HCT116 (cell line): Measurements from ENCODE around the gene PAX8. TPM values are rescaled to one million over a fixed set of nuclear protein-coding genes. Genes with fewer than 3 reads are reported as not detected.

Experiments
- ATAC-seq: fragments of 200-7000 bp; cut with Tn5 transposase; 2 replicates; pipeline ENCODE4 v1.9.1; 2020; ENCODE audit warnings: mild to moderate bottlenecking, moderate library complexity
- BruUV-seq: library from RNA; stranded (reverse); fragments of 400-500 nt; replicated peaks from 2 replicates; lab custom pipeline; 2021; lab: Mats Ljungman, UMichigan
- CTCF ChIA-PET: fragments of 300-600 bp; sonication (Branson Sonifier 250); formaldehyde crosslinking; loops from one replicate; lab custom pipeline; 2021; ENCODE audit warnings: antibody characterized with exemption; lab: Charles Lee
- POLR2A ChIA-PET: fragments of 300-600, 350-600 bp; sonication (Branson Sonifier 250); formaldehyde crosslinking; loops from one replicate; lab custom pipeline; 2021; ENCODE audit warnings: antibody characterized with exemption; lab: Charles Lee
- RAD21 ChIA-PET, 2 experiments: fragments of 300-600 bp; sonication (Branson Sonifier 250); formaldehyde crosslinking; loops; one replicate each; lab custom pipeline; 2023; ENCODE audit warnings: low total read pairs in 2 of 2; ENCODE audit not compliant: uncharacterized antibody in 2 of 2, unreplicated experiment in 2 of 2, low non-redundant PET in 1 of 2; lab: Charles Lee
- DNase-seq: peaks from one replicate; pipeline ENCODE4 v3.0.0-alpha.2; 2010; ENCODE audit warnings: low read depth, low spot score
- H2AFZ ChIP-seq: fragments of 200-600 bp; shearing (Covaris generic), sonication (generic); 2 replicates; pipeline ENCODE4 v1.6.1; 2017; ENCODE audit warnings: low read depth, mixed run types, mixed read lengths, antibody characterized with exemption, low read length; ENCODE audit not compliant: poor library complexity, severe bottlenecking
- H3K27ac ChIP-seq: 2 replicates; pipeline ENCODE4 v1.5.1; 2012; ENCODE audit warnings: low read depth, low read length
- H3K27me3 ChIP-seq: fragments of 200-600 bp; sonication (generic); 2 replicates; pipeline ENCODE4 v1.6.1; 2016; ENCODE audit warnings: mixed run types, low read length, mixed read lengths; ENCODE audit not compliant: insufficient read depth
- H3K36me3 ChIP-seq, 2 experiments: fragments of 200-500 bp in 1 of 2; fragments of 200-600 bp in 1 of 2; sonication (Bioruptor generic) in 1 of 2; sonication (generic) in 1 of 2; 2 replicates each; pipeline versions ENCODE4 v1.5.1 to v1.6.1; 2014 to 2016; ENCODE audit warnings: low read length in 2 of 2, inconsistent platforms in 1 of 2, mixed read lengths in 1 of 2, mixed run types in 1 of 2; ENCODE audit not compliant: insufficient read depth in 2 of 2, control insufficient read depth in 1 of 2
- H3K4me1 ChIP-seq, 2 experiments: fragments of 200-600 bp in 1 of 2; sonication (generic) in 1 of 2; 2 replicates each; pipeline versions ENCODE4 v1.5.1 to v1.6.1; 2012 to 2017; ENCODE audit warnings: low read length in 2 of 2, inconsistent platforms in 1 of 2, mild to moderate bottlenecking in 1 of 2, mixed read lengths in 1 of 2, mixed run types in 1 of 2, moderate library complexity in 1 of 2; ENCODE audit not compliant: insufficient read depth in 2 of 2, control insufficient read depth in 1 of 2
- H3K4me2 ChIP-seq: fragments of 200-600 bp; sonication (generic); 2 replicates; pipeline ENCODE4 v1.6.1; 2017; ENCODE audit warnings: mixed run types, low read length, mixed read lengths
- H3K4me3 ChIP-seq, 2 experiments: fragments of 200-600 bp in 1 of 2; sonication (generic) in 1 of 2; replicated peaks in 1 of 2; 2 replicates each; pipeline ENCODE4 v1.5.1; 2011 to 2016; ENCODE audit warnings: low read length in 2 of 2, control low read depth in 1 of 2, low read depth in 1 of 2, mild to moderate bottlenecking in 1 of 2, mixed read lengths in 1 of 2, mixed run types in 1 of 2
- H3K79me2 ChIP-seq: fragments of 200-600 bp; sonication (generic); 2 replicates; pipeline ENCODE4 v1.6.1; 2017; ENCODE audit warnings: mild to moderate bottlenecking, mixed run types, low read length, moderate library complexity, mixed read lengths; ENCODE audit not compliant: insufficient read depth
- H3K9ac ChIP-seq: fragments of 200-600 bp; sonication (generic); 2 replicates; pipeline ENCODE4 v1.6.1; 2016; ENCODE audit warnings: low read length, mixed read lengths
- H3K9me2 ChIP-seq: fragments of 200-600 bp; sonication (generic), shearing (Covaris generic); 2 replicates; pipeline ENCODE4 v1.6.1; 2017; ENCODE audit warnings: mixed run types, mild to moderate bottlenecking, moderate library complexity; ENCODE audit not compliant: insufficient read depth
- H3K9me3 ChIP-seq, 2 experiments: fragments of 200-500 bp in 1 of 2; fragments of 200-600 bp in 1 of 2; sonication (Bioruptor generic) in 1 of 2; sonication (generic) in 1 of 2; 2 replicates each; pipeline ENCODE4 v1.6.1; 2014 to 2017; ENCODE audit warnings: low read length in 2 of 2, mixed read lengths in 2 of 2, inconsistent platforms in 1 of 2, low read depth in 1 of 2, mild to moderate bottlenecking in 1 of 2, mixed run types in 1 of 2, moderate library complexity in 1 of 2; ENCODE audit not compliant: control insufficient read depth in 1 of 2, insufficient read depth in 1 of 2
- H4K20me1 ChIP-seq: fragments of 200-600 bp; sonication (generic), shearing (Covaris generic); 2 replicates; pipeline ENCODE4 v1.6.1; 2017; ENCODE audit warnings: mixed run types, mild to moderate bottlenecking, moderate library complexity; ENCODE audit not compliant: insufficient read depth
- CBX3 ChIP-seq: IDR thresholded peaks from 2 replicates; pipeline ENCODE4 v1.6.1; 2012; ENCODE audit warnings: low read depth
- CEBPB ChIP-seq: IDR thresholded peaks from 2 replicates; pipeline ENCODE4 v1.6.1; 2012; ENCODE audit warnings: low read depth
- EGR1 ChIP-seq: IDR thresholded peaks from 2 replicates; pipeline ENCODE4 v1.6.1; 2012; ENCODE audit warnings: low read depth
- ELF1 ChIP-seq: IDR thresholded peaks from 2 replicates; pipeline ENCODE4 v1.6.1; 2012; ENCODE audit warnings: low read depth, borderline replicate concordance
- EZH2 ChIP-seq: fragments of 200-600 bp; sonication (generic); IDR thresholded peaks from 2 replicates; pipeline ENCODE4 v1.6.1; 2017; ENCODE audit warnings: antibody characterized with exemption, mixed run types
- EZH2phosphoT487 ChIP-seq: fragments of 200-600 bp; IDR thresholded peaks from 2 replicates; pipeline ENCODE4 v1.6.1; 2018; ENCODE audit warnings: antibody characterized with exemption, borderline replicate concordance
- FOSL1 ChIP-seq: IDR thresholded peaks from 2 replicates; pipeline ENCODE4 v1.6.1; 2012; ENCODE audit warnings: low read depth
- JUND ChIP-seq: IDR thresholded peaks from 2 replicates; pipeline ENCODE4 v1.6.1; 2012
- POLR2A ChIP-seq: IDR thresholded peaks from 2 replicates; pipeline ENCODE4 v1.7.0; 2011; ENCODE audit warnings: borderline replicate concordance; ENCODE audit not compliant: insufficient read depth, insufficient read length; ENCODE audit errors: extremely low read depth
- POLR2AphosphoS5 ChIP-seq: IDR thresholded peaks from 2 replicates; pipeline ENCODE4 v1.6.1; 2011; ENCODE audit warnings: mild to moderate bottlenecking, low read depth, low read length, moderate library complexity
- RAD21 ChIP-seq: IDR thresholded peaks from 2 replicates; pipeline ENCODE4 v1.6.1; 2012; ENCODE audit warnings: low read depth, mild to moderate bottlenecking
- SIN3A ChIP-seq: IDR thresholded peaks from 2 replicates; pipeline ENCODE4 v1.6.1; 2012; ENCODE audit warnings: low read depth
- SP1 ChIP-seq: IDR thresholded peaks from 2 replicates; pipeline ENCODE4 v1.6.1; 2012; ENCODE audit warnings: low read depth
- SRF ChIP-seq: IDR thresholded peaks from 2 replicates; pipeline ENCODE4 v1.6.1; 2012; ENCODE audit warnings: low read depth
- TCF7L2 ChIP-seq: IDR thresholded peaks from 2 replicates; pipeline ENCODE4 v1.7.0; 2011; ENCODE audit warnings: borderline replicate concordance, inconsistent platforms; ENCODE audit not compliant: insufficient read depth, insufficient read length; ENCODE audit errors: extremely low read depth
- YY1 ChIP-seq: IDR thresholded peaks from 2 replicates; pipeline ENCODE4 v1.6.1; 2011; ENCODE audit warnings: low read length, low read depth, moderate library complexity, mild to moderate bottlenecking; ENCODE audit not compliant: insufficient replicate concordance; ENCODE audit errors: extremely low read depth
- ZFX ChIP-seq: fragments of 450-650 bp; IDR thresholded peaks from 2 replicates; pipeline ENCODE4 v1.6.1; 2017
- ZNF274 ChIP-seq: fragments of 200-500 bp; sonication (Bioruptor generic); IDR thresholded peaks from 2 replicates; pipeline ENCODE4 v1.6.1; 2014; ENCODE audit warnings: mild to moderate bottlenecking, low read depth, low read length, inconsistent platforms
- intact Hi-C: fragments of 100-400 bp; cut with micrococcal nuclease; formaldehyde crosslinking; loops from 2 replicates; pipeline ENCODE4 v1.10.0; 2022
- total RNA-seq: library from RNA; stranded (reverse); gene quantifications from one replicate; pipeline ENCODE4 v1.2.1, GENCODE V29; 2021; ENCODE audit not compliant: unreplicated experiment
- TF ChIP-seq, protein P1 (sequence below): IDR thresholded peaks from 2 replicates; pipeline ENCODE4 v1.6.1; 2011; ENCODE audit warnings: mild to moderate bottlenecking, low read length, moderate library complexity; ENCODE audit not compliant: insufficient replicate concordance; ENCODE audit errors: extremely low read depth
- TF ChIP-seq, protein P2 (sequence below): IDR thresholded peaks from 2 replicates; pipeline ENCODE4 v1.6.1; 2012
- TF ChIP-seq, protein P3 (sequence below): IDR thresholded peaks from 2 replicates; pipeline ENCODE4 v1.6.1; 2012
- TF ChIP-seq, protein P4 (sequence below), 3 experiments: fragments of 200-600 bp in 1 of 3; sonication (generic) in 1 of 3; IDR thresholded peaks in 2 of 3; conservative IDR thresholded peaks in 1 of 3; 2 replicates each; pipeline ENCODE4 v1.5.1; 2012 to 2017; ENCODE audit warnings: low read depth in 2 of 3, low read length in 2 of 3, antibody characterized with exemption in 1 of 3, borderline replicate concordance in 1 of 3, control low read depth in 1 of 3, mild to moderate bottlenecking in 1 of 3, mixed read lengths in 1 of 3, mixed run types in 1 of 3, moderate library complexity in 1 of 3; ENCODE audit not compliant: insufficient read depth in 1 of 3

The PAX8 gene
- total RNA-seq, 1 experiment from 2014 or later: 4.4 TPM

DNA sequence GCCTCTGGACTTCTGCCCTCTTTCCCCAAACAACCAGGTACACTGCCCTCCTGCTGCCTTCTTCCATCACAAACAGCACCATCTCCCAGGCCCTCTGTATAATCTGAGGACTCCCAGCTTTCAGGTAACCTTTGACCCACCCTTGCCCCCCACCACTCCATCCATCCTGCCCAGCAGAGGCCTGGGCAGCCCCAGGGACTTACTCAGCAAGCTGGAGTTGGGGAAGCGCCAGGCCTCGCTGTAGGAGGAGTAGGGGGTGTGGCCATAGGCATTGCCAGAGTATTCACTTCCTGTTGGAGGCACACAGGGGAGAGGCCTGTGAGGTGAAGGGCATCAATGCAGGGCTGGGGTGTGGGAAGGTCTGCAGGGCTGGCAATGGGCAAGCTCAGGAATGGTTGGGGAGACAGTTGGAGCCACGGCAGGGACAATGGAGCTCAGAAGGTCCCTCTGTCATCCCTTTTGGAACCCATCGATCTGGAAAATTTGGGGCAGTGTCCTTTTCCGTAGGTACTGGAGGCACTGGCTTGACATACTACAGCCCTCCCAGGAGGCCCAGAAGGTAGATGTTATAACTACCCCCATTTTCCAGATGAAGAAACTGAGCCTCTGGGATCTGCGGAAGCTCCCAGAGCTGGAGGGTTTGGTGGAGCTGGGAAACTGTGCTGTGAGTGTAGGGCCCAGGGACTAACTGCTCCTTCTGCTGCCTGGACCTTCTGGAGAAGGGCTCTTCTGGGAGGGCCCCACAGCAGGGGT is 58.7 kb downstream of the PAX8 start:
- Histone ChIP-seq H3K9ac (peak overlapping the region; percentile 48), H2AFZ (no peak overlapping the region), H3K4me1 (peaks cover 31 to 37% of the 10 kb centered on the region in 2 experiments), H3K27me3 (no peaks in the 10 kb centered on the region), H3K9me3 (no peaks in the 10 kb centered on the region), H3K27ac (peak overlapping the region; percentile 44), H3K9me2 (peaks cover 4% of the 10 kb centered on the region; the same call in 1 of the 2 replicates), H3K36me3 (no peaks in the 10 kb centered on the region), H4K20me1 (no peaks in the 10 kb centered on the region), H3K79me2 (no peaks in the 10 kb centered on the region), H3K4me2 (peak overlapping the region; percentile 64), H3K4me3 (peak overlapping the region; percentile 15 to 33)
- TSS peak; percentile 81 for BruUV-seq
- intact Hi-C loops: no loop called here
- ATAC-seq (peak; percentile 98), DNase-seq (peak; percentile 50)
- ChIA-PET CTCF (interaction anchor here (1.0 to 1.4 kb wide), 3 partner anchors 15 to 21 kb away, joined by 3 read pairs; no protein-coding TSS in a partner anchor), POLR2A (interaction anchor here (0.7 to 2.3 kb wide), 6 partner anchors 9 to 21 kb away, joined by 3 to 22 read pairs (median 3); no protein-coding TSS in a partner anchor), RAD21 (no interaction called here)
- peak; percentile 55 for TF ChIP-seq ZFX
- TF ChIP-seq SIN3A: no peak
- no peak for TF ChIP-seq CBX3
- TF ChIP-seq EZH2phosphoT487: no peak
- TF ChIP-seq RAD21: no peak
- TF ChIP-seq, protein P1, sequence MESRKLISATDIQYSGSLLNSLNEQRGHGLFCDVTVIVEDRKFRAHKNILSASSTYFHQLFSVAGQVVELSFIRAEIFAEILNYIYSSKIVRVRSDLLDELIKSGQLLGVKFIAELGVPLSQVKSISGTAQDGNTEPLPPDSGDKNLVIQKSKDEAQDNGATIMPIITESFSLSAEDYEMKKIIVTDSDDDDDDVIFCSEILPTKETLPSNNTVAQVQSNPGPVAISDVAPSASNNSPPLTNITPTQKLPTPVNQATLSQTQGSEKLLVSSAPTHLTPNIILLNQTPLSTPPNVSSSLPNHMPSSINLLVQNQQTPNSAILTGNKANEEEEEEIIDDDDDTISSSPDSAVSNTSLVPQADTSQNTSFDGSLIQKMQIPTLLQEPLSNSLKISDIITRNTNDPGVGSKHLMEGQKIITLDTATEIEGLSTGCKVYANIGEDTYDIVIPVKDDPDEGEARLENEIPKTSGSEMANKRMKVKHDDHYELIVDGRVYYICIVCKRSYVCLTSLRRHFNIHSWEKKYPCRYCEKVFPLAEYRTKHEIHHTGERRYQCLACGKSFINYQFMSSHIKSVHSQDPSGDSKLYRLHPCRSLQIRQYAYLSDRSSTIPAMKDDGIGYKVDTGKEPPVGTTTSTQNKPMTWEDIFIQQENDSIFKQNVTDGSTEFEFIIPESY: no peak
- TF ChIP-seq, protein P2, sequence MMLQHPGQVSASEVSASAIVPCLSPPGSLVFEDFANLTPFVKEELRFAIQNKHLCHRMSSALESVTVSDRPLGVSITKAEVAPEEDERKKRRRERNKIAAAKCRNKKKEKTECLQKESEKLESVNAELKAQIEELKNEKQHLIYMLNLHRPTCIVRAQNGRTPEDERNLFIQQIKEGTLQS: no peak
- peak; percentile 86 for TF ChIP-seq POLR2AphosphoS5
- no peak for TF ChIP-seq CEBPB
- TF ChIP-seq FOSL1: no peak
- no peak for TF ChIP-seq TCF7L2
- no peak for TF ChIP-seq EGR1
- no peak; the same call in 1 of the 2 replicates for TF ChIP-seq ELF1
- no peak for TF ChIP-seq EZH2
- peak; percentile 7 for TF ChIP-seq YY1
- no peak for TF ChIP-seq SRF
- TF ChIP-seq ZNF274: no peak
- TF ChIP-seq, protein P3, sequence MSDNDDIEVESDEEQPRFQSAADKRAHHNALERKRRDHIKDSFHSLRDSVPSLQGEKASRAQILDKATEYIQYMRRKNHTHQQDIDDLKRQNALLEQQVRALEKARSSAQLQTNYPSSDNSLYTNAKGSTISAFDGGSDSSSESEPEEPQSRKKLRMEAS: no peak
- TF ChIP-seq SP1: 0 out of 2 replicates have a peak, but pooled peaks have one; percentile 24
- TF ChIP-seq, protein P4, sequence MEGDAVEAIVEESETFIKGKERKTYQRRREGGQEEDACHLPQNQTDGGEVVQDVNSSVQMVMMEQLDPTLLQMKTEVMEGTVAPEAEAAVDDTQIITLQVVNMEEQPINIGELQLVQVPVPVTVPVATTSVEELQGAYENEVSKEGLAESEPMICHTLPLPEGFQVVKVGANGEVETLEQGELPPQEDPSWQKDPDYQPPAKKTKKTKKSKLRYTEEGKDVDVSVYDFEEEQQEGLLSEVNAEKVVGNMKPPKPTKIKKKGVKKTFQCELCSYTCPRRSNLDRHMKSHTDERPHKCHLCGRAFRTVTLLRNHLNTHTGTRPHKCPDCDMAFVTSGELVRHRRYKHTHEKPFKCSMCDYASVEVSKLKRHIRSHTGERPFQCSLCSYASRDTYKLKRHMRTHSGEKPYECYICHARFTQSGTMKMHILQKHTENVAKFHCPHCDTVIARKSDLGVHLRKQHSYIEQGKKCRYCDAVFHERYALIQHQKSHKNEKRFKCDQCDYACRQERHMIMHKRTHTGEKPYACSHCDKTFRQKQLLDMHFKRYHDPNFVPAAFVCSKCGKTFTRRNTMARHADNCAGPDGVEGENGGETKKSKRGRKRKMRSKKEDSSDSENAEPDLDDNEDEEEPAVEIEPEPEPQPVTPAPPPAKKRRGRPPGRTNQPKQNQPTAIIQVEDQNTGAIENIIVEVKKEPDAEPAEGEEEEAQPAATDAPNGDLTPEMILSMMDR (IDR thresholded peaks at IDR 0.05 in 2 of 3, conservative IDR thresholded peaks at IDR 0.05 in 1 of 3; ENCODE audit: borderline replicate concordance in 1 of 3, insufficient read depth in 1 of 3, low read depth in 2 of 3, low read length in 2 of 3): no peak
- TF ChIP-seq JUND: no peak
- no peak for TF ChIP-seq POLR2A
